A673 (cell line): ENCODE measurements around the gene GNPTAB.
"Not testable (repeated sequence)": the region's sequence is repeated elsewhere in the genome, so short reads cannot be mapped to it uniquely, and the experiment has no call there.

Experiments used
- EZH2 ChIP-seq: fragments of 200-600 bp; sonication (generic); IDR thresholded peaks from 2 replicates; pipeline ENCODE4 v1.6.1; 2017; ENCODE audit warnings: borderline replicate concordance, low read depth, mild to moderate bottlenecking, mixed read lengths, antibody characterized with exemption, low read length; ENCODE audit not compliant: poor library complexity, severe bottlenecking
- TF ChIP-seq, protein P1 (sequence below): fragments of 300-800, 200-600 bp; sonication (generic); conservative IDR thresholded peaks from 2 replicates; pipeline ENCODE4 v1.5.1; 2017; ENCODE audit warnings: low read depth, mild to moderate bottlenecking, antibody characterized with exemption, low read length, moderate library complexity, mixed read lengths

DNA sequence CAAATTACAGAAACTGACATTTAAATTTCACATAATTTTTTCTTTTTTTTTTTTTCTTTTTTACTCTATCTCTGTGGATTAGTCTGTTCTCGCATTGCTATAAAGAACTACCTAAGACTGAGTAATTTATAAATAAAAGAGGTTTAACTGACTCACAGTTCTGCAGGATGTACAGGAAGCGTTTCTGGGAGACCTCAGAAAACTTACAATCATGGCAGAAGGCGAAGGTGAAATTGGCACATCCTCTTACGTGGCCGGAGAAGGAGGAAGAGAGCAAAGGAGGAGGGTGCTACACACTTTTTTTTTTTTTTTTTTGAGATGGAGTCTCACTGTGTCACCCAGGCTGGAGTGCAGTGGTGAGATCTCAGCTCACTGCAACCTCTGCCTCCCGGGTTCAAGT lies 19.4 kb downstream of the GNPTAB start:
- TF ChIP-seq, protein P1, sequence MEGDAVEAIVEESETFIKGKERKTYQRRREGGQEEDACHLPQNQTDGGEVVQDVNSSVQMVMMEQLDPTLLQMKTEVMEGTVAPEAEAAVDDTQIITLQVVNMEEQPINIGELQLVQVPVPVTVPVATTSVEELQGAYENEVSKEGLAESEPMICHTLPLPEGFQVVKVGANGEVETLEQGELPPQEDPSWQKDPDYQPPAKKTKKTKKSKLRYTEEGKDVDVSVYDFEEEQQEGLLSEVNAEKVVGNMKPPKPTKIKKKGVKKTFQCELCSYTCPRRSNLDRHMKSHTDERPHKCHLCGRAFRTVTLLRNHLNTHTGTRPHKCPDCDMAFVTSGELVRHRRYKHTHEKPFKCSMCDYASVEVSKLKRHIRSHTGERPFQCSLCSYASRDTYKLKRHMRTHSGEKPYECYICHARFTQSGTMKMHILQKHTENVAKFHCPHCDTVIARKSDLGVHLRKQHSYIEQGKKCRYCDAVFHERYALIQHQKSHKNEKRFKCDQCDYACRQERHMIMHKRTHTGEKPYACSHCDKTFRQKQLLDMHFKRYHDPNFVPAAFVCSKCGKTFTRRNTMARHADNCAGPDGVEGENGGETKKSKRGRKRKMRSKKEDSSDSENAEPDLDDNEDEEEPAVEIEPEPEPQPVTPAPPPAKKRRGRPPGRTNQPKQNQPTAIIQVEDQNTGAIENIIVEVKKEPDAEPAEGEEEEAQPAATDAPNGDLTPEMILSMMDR: not testable (repeated sequence)
- not testable (repeated sequence) for TF ChIP-seq EZH2
